ENCODE data around the gene LPP. TPM values are rescaled to one million over a fixed set of nuclear protein-coding genes. Genes with fewer than 3 reads are reported as not detected.

LPP gene
- total RNA-seq, 4 donors from 2014 or later = 141 to 248 (median 185) TPM

DNA sequence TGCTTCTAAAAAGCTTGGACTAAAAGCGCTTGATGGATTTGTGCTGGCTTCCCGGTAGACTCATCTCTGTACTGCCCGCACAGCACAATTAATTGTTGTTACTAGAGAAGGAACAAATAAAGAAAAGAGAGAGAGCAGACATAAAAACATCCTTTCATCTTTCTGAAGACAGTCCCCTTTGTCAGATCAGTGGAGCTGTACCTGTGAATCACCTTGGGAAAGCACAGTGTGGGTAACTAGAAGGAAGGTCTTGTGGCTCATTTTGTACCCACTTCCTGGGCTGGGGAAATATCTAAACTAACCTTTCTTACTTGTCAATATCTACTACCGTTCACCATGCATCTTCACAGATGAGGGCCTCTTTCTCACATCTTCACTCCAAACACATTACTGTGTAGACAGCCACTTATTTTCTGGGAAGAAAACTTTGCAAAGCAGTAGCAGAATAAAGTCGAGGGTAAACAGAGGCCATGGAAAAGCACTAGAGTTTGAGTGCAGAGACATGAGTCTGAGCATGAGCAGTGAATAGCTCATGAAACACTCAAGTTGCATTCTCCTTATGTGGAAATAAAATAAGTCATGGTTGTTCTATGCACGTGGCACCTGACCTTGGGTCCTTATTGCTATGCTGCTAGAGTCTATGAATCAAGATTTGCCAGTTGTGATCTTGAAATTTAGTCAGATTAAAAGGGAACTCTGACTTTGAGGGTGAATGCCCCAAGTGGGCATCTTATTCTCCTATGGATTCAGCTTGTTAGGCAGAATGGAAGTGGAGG, 169.3 kb downstream of the LPP start:
- TF ChIP-seq, protein P1, sequence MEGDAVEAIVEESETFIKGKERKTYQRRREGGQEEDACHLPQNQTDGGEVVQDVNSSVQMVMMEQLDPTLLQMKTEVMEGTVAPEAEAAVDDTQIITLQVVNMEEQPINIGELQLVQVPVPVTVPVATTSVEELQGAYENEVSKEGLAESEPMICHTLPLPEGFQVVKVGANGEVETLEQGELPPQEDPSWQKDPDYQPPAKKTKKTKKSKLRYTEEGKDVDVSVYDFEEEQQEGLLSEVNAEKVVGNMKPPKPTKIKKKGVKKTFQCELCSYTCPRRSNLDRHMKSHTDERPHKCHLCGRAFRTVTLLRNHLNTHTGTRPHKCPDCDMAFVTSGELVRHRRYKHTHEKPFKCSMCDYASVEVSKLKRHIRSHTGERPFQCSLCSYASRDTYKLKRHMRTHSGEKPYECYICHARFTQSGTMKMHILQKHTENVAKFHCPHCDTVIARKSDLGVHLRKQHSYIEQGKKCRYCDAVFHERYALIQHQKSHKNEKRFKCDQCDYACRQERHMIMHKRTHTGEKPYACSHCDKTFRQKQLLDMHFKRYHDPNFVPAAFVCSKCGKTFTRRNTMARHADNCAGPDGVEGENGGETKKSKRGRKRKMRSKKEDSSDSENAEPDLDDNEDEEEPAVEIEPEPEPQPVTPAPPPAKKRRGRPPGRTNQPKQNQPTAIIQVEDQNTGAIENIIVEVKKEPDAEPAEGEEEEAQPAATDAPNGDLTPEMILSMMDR (IDR thresholded peaks at IDR 0.05; ENCODE audit: low read depth) = no peak

- TF ChIP-seq, protein P1 (IDR thresholded peaks at IDR 0.05; ENCODE audit: low read depth) = no peak
Measured at GRCh38 chr3:188326111-188326510, 172.2 kb downstream of the LPP start.

GRCh38 chr3:188326968-188327367, 173.0 kb downstream of the LPP start:
- TF ChIP-seq, protein P1 (IDR thresholded peaks at IDR 0.05; ENCODE audit: low read depth) = no peak

GRCh38 chr3:188327433-188327832, 173.5 kb downstream of the LPP start:
- TF ChIP-seq, protein P1 (IDR thresholded peaks at IDR 0.05; ENCODE audit: low read depth) = no peak

DNA sequence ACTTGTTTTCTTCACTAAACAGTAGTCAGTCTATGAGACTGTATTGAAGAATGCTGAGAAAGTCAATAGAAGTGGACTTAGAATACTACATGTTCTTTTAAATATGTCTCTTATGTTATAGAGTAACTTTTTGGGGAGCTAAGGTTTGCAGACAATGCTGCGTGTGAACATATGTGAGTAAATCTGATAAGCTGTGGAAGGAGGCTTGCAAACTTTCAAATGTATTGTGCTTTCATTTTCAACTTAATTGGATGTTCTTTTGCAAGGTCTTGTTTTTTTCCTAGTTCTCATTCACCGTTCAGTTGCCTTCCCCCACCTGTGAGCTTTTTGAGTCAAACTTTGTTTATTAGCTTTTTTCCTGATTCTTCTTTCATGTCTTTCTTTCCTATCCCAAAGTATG, 176.2 kb downstream of the LPP start:
- TF ChIP-seq, protein P1 (IDR thresholded peaks at IDR 0.05; ENCODE audit: low read depth) = no peak

DNA sequence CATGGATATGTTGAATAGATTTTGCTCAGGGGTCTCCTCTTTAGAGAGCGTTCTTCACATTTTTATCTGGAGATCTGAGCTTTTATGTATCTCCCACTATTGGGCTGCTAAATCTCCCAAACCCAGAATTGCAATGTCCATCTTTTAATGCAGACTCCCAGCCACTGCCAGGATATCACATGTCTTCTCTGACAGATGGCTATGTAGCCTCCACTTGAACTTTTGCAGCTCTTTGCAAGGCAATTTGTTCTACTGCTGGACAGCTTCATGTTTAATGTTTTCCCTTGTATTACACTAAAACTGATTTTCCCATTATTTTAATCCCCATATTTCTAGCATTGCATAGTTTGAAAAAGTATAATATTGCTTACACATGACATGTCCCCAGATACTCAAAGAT, 177.2 kb downstream of the LPP start:
- TF ChIP-seq, protein P1 (IDR thresholded peaks at IDR 0.05; ENCODE audit: low read depth) = no peak

DNA sequence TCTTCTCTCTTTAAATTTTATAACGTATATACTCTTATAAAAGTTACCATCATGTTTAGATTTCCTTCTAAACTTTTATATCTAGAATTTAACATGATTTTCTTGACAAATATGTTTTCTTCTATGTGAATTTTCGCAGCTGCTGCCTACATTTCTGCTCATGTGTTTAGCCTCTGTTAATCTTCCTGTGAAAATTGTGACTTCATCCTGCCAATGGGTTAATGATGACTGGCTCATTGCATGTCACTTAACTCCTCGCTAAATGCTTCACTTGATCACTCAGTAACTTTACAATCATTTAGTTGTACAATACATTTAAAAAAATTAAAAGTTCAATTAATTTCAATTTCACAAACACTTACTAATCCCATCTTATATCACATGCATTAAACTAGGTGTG, 178.1 kb downstream of the LPP start:
- TF ChIP-seq, protein P1 (IDR thresholded peaks at IDR 0.05; ENCODE audit: low read depth) = no peak
